Measurements from ENCODE around the gene SLC44A2. TPM values are rescaled to one million over a fixed set of nuclear protein-coding genes. Genes with fewer than 3 reads are reported as not detected.

SLC44A2 gene
- total and polyA plus RNA-seq, 2 experiments from 2014 or later: 44.4 to 91.3 TPM

- H3K79me2 ChIP-seq: no peaks in the 10 kb centered on the region
- 94% methylated on average over 5 of the region's 5 CpGs for WGBS (ENCODE audit: low lambda C conversion rate, missing lambda C conversion rate)
- H3K27me3 ChIP-seq: no peaks in the 10 kb centered on the region
- no peaks in the 10 kb centered on the region for H3K36me3 ChIP-seq (replicated peaks; ENCODE audit: insufficient read depth, low read depth)
- no peaks in the 10 kb centered on the region for H3K9me3 ChIP-seq (ENCODE audit: low read depth)
- peaks cover 40% of the 10 kb centered on the region for H4K20me1 ChIP-seq (ENCODE audit: insufficient read depth, poor library complexity, severe bottlenecking)
- H3K4me2 ChIP-seq: no peak overlapping the region
- no peak overlapping the region for H3K4me3 ChIP-seq
- H3K27ac ChIP-seq: no peak overlapping the region
- H3K9me2 ChIP-seq (replicated peaks; ENCODE audit: insufficient read depth): no peaks in the 10 kb centered on the region
- DNase-seq (ENCODE audit: low spot score): no peak
- no peaks in the 10 kb centered on the region for H3K4me1 ChIP-seq (ENCODE audit: insufficient read depth)
- TF ChIP-seq EZH2phosphoT487 (IDR thresholded peaks at IDR 0.05; ENCODE audit: low read depth, severe bottlenecking, unreplicated experiment): no peak
- TF ChIP-seq CTCF (IDR thresholded peaks at IDR 0.05; ENCODE audit: poor library complexity): no peak
- no peak for TF ChIP-seq EZH2 (IDR thresholded peaks at IDR 0.05; ENCODE audit: borderline replicate concordance)
- no peak overlapping the region for H2AFZ ChIP-seq
These were observed 67.4 kb downstream of the SLC44A2 start for GRCh38 chr19:10692673-10693264.

Other genes starting within 250 kb of the SLC44A2 start
- gene TYK2, start 245.0 kb upstream of the SLC44A2 start, total RNA-seq: 52.4 and 63.6 TPM in 2 replicates
- 94.3 and 108 TPM in 2 replicates for gene TYK2, start 245.0 kb upstream of the SLC44A2 start, polyA plus RNA-seq
- gene CDC37, start 222.0 kb upstream of the SLC44A2 start, total RNA-seq: 124 and 144 TPM in 2 replicates
- 196 and 224 TPM in 2 replicates for gene CDC37, start 222.0 kb upstream of the SLC44A2 start, polyA plus RNA-seq
- 1.3 and 2.8 TPM in 2 replicates for gene PDE4A, start 205.0 kb upstream of the SLC44A2 start, total RNA-seq
- 4.3 and 5.8 TPM in 2 replicates for gene PDE4A, start 205.0 kb upstream of the SLC44A2 start, polyA plus RNA-seq
- gene KEAP1, start 122.2 kb upstream of the SLC44A2 start, total RNA-seq: 47.2 and 48.2 TPM in 2 replicates
- gene KEAP1, start 122.2 kb upstream of the SLC44A2 start, polyA plus RNA-seq: 44.7 and 66.8 TPM in 2 replicates
- 0.17 and 0.56 TPM in 2 replicates for gene S1PR5, start 108.1 kb upstream of the SLC44A2 start, total RNA-seq
- 0.38 and 0.75 TPM in 2 replicates for gene S1PR5, start 108.1 kb upstream of the SLC44A2 start, polyA plus RNA-seq
- 13.1 and 24.1 TPM in 2 replicates for gene ATG4D, start 81.6 kb upstream of the SLC44A2 start, total RNA-seq
- gene ATG4D, start 81.6 kb upstream of the SLC44A2 start, polyA plus RNA-seq: 34.5 and 40.0 TPM in 2 replicates
- gene KRI1, start 59.5 kb upstream of the SLC44A2 start, total RNA-seq: 7.8 and 9.2 TPM in 2 replicates
- gene KRI1, start 59.5 kb upstream of the SLC44A2 start, polyA plus RNA-seq: 18.3 and 22.0 TPM in 2 replicates
- gene CDKN2D, start 56.6 kb upstream of the SLC44A2 start, total RNA-seq: 5.0 and 6.4 TPM in 2 replicates
- gene CDKN2D, start 56.6 kb upstream of the SLC44A2 start, polyA plus RNA-seq: 13.9 and 15.0 TPM in 2 replicates
- gene AP1M2, start 38.2 kb upstream of the SLC44A2 start, total RNA-seq: 63.7 and 66.5 TPM in 2 replicates
- gene AP1M2, start 38.2 kb upstream of the SLC44A2 start, polyA plus RNA-seq: 67.4 and 69.4 TPM in 2 replicates
- gene ILF3, start 28.8 kb downstream of the SLC44A2 start, total RNA-seq: 112 and 149 TPM in 2 replicates
- 120 and 129 TPM in 2 replicates for gene ILF3, start 28.8 kb downstream of the SLC44A2 start, polyA plus RNA-seq
- gene QTRT1, start 75.9 kb downstream of the SLC44A2 start, total RNA-seq: 19.5 and 21.7 TPM in 2 replicates
- 52.8 and 67.7 TPM in 2 replicates for gene QTRT1, start 75.9 kb downstream of the SLC44A2 start, polyA plus RNA-seq
- 87.9 and 93.9 TPM in 2 replicates for gene DNM2, start 92.5 kb downstream of the SLC44A2 start, total RNA-seq
- 130 and 132 TPM in 2 replicates for gene DNM2, start 92.5 kb downstream of the SLC44A2 start, polyA plus RNA-seq
- 63.2 and 65.0 TPM in 2 replicates for gene TMED1, start 210.7 kb downstream of the SLC44A2 start, total RNA-seq
- gene TMED1, start 210.7 kb downstream of the SLC44A2 start, polyA plus RNA-seq: 93.1 and 95.4 TPM in 2 replicates
- 3.4 and 3.7 TPM in 2 replicates for gene C19orf38, start 222.9 kb downstream of the SLC44A2 start, total RNA-seq
- gene C19orf38, start 222.9 kb downstream of the SLC44A2 start, polyA plus RNA-seq: 0.56 and 1.5 TPM in 2 replicates
- 27.5 and 34.3 TPM in 2 replicates for gene CARM1, start 246.0 kb downstream of the SLC44A2 start, total RNA-seq
- gene CARM1, start 246.0 kb downstream of the SLC44A2 start, polyA plus RNA-seq: 45.1 and 45.7 TPM in 2 replicates

Data from hepatocyte (in vitro differentiated cells).